GM21529 (cell line): ENCODE data around the gene SUGP1.

ENCODE experiments used
- ATAC-seq: cut with Tn5 transposase; IDR thresholded peaks from one replicate; pipeline ENCODE4 v1.9.1; 2021; ENCODE audit not compliant: unreplicated experiment

The SUGP1 gene

GRCh38 chr19:19236173-19236572 is 84.1 kb downstream of the SUGP1 start:
- ATAC-seq, result no peak

- no peak for ATAC-seq
Measured at GRCh38 chr19:19234220-19234816, 86.0 kb downstream of the SUGP1 start.

- no peak for ATAC-seq
Measured at GRCh38 chr19:19232261-19232721, 88.0 kb downstream of the SUGP1 start.

GRCh38 chr19:19230999-19231398 is 89.3 kb downstream of the SUGP1 start:
- ATAC-seq, result no peak

GRCh38 chr19:19229701-19230100 is 90.6 kb downstream of the SUGP1 start:
- ATAC-seq, result no peak

GRCh38 chr19:19227217-19227616 is 93.1 kb downstream of the SUGP1 start:
- no peak for ATAC-seq

- ATAC-seq, result no peak
Measured at GRCh38 chr19:19226663-19227062, 93.6 kb downstream of the SUGP1 start.

GRCh38 chr19:19226204-19226603 is 94.1 kb downstream of the SUGP1 start:
- no peak for ATAC-seq
